ENCODE data around the gene NGEF. TPM values are rescaled to one million over a fixed set of nuclear protein-coding genes. Genes with fewer than 3 reads are reported as not detected.
"Not testable (repeated sequence)": the region's sequence is repeated elsewhere in the genome, so short reads cannot be mapped to it uniquely, and the experiment has no call there.

NGEF gene, protein sequence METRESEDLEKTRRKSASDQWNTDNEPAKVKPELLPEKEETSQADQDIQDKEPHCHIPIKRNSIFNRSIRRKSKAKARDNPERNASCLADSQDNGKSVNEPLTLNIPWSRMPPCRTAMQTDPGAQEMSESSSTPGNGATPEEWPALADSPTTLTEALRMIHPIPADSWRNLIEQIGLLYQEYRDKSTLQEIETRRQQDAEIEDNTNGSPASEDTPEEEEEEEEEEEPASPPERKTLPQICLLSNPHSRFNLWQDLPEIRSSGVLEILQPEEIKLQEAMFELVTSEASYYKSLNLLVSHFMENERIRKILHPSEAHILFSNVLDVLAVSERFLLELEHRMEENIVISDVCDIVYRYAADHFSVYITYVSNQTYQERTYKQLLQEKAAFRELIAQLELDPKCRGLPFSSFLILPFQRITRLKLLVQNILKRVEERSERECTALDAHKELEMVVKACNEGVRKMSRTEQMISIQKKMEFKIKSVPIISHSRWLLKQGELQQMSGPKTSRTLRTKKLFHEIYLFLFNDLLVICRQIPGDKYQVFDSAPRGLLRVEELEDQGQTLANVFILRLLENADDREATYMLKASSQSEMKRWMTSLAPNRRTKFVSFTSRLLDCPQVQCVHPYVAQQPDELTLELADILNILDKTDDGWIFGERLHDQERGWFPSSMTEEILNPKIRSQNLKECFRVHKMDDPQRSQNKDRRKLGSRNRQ
- 0.26 and 0.34 TPM in 2 replicates for total RNA-seq (2014; rRNA removed)
- polyA plus RNA-seq (2012): 0.51 TPM

DNA sequence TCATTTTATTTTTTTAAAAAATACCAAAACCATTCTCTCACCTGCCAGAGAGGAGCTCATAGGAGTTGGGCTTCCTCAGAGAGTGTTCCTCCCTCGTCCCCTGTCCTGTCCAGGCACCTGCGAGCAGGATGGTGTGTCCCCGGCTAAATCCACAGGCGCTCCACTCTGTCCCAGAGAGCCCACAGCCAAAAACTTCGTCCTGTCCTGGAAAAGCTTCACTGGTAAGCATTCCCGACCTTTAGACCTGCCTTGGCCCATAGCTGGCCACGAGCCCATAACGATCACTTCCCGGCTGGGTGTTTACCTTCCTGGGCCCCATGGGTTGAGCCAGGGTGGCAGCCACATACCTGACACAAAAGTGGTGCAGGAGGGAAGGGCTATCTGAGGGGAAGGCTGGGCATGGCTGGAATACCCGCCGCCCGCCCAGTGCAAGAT, at the start of gene NGEF:
NGEF (minus strand) TSS at position 230 of the 435 bp plus-strand sequence. CDS start 38,366 bp downstream, outside the sequence.
- no peak for DNase-seq (ENCODE audit: low read depth)

DNA sequence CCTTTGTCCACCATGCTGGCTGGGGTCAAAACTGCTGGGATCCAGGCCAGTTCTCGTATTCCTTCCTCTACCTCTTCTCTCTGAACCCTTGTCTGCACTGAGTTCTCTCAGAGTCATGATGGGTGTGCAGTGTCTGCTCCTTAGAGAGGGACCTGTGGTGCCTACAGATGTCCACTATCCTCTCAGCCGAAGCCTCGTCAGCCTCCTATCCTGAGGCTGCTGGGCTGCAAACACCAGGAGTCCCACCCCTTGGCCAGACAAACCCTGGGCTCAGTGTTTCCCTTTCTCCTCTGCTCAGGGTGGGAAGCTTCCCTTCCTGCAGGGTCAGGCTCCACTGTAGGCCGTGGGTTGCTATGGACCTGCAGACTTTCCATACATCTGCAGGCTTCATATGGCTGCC, 49.4 kb upstream of the NGEF start:
- DNase-seq (ENCODE audit: low read depth): no peak

GRCh38 chr2:233061591-233062450, 48.8 kb upstream of the NGEF start:
- DNase-seq (ENCODE audit: low read depth): no peak

GRCh38 chr2:233060980-233061590, 48.0 kb upstream of the NGEF start:
- no peak for DNase-seq (ENCODE audit: low read depth)

DNA sequence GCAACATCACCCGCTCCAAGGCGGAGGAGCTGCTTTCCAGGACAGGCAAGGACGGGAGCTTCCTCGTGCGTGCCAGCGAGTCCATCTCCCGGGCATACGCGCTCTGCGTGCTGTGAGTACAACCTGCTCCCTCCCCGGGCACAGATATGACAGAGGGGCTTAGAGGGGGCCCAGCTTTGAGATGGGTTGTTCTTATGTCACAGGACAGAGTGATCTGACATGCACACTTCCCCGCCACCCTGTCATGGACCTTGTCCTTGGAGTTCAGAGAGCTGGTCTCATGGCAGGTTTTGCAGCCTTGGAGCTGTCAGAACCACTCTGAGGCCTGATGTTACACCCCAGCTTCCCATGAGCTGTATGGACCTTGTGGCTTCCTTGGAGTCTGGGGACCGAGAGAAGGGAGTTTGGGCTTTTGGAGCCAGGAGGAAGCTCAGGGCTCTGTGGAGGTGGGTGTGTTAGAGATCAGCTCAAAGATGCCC, 47.5 kb upstream of the NGEF start:
- no peak for DNase-seq (ENCODE audit: low read depth)

- no peak for DNase-seq (ENCODE audit: low read depth)
Measured at GRCh38 chr2:233059797-233060500, 46.9 kb upstream of the NGEF start, which contains the start of gene INPP5D. TSS of gene INPP5D (plus strand) at chr2:233060342. CDS start at chr2:233060479, 137 bp downstream.

- no peak for DNase-seq (ENCODE audit: low read depth)
Measured at GRCh38 chr2:233059547-233059796, 46.4 kb upstream of the NGEF start.

GRCh38 chr2:233058717-233059546, 45.9 kb upstream of the NGEF start:
- no peak for DNase-seq (ENCODE audit: low read depth)

DNA sequence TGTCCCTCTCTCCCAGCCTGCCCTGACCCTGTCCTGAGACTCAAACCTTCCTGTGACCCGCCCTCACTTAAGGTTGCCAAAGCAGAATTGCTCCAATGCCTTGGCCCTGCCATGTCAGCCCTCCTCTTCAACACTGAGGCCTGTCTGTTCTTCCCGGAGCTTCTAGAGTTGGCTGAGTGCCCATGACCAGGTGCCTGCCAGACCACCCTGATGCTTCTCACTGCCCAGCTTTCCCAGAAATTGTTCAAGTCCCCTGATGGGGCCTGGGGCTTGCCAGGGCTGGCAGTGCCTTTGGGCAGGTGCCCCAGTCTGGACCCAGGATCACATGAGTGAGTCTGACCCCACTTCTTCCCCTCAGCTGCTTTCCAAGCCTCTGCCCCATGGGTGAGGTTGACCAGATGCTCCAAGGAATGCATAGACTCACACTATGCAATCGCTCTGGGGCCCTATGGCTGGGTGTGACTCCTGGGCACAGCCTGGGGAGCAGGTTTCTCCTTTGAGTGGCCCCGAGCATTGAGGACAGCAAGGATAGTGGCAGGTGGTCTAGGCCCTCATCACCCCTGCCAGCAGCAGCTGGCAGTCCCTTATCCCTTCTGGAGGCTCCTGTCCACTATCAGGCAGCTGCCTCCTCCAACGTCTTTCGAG, 44.0 kb upstream of the NGEF start:
- no peak for DNase-seq (ENCODE audit: low read depth)

- DNase-seq (ENCODE audit: low read depth): no peak
Measured at GRCh38 chr2:233055362-233055761, 42.3 kb upstream of the NGEF start.

- DNase-seq (ENCODE audit: low read depth): peak; percentile 32
Measured at GRCh38 chr2:233053928-233054784, 41.1 kb upstream of the NGEF start.

- not testable (repeated sequence) for DNase-seq (ENCODE audit: low read depth)
Measured at GRCh38 chr2:233052517-233052916, 39.5 kb upstream of the NGEF start.

DNA sequence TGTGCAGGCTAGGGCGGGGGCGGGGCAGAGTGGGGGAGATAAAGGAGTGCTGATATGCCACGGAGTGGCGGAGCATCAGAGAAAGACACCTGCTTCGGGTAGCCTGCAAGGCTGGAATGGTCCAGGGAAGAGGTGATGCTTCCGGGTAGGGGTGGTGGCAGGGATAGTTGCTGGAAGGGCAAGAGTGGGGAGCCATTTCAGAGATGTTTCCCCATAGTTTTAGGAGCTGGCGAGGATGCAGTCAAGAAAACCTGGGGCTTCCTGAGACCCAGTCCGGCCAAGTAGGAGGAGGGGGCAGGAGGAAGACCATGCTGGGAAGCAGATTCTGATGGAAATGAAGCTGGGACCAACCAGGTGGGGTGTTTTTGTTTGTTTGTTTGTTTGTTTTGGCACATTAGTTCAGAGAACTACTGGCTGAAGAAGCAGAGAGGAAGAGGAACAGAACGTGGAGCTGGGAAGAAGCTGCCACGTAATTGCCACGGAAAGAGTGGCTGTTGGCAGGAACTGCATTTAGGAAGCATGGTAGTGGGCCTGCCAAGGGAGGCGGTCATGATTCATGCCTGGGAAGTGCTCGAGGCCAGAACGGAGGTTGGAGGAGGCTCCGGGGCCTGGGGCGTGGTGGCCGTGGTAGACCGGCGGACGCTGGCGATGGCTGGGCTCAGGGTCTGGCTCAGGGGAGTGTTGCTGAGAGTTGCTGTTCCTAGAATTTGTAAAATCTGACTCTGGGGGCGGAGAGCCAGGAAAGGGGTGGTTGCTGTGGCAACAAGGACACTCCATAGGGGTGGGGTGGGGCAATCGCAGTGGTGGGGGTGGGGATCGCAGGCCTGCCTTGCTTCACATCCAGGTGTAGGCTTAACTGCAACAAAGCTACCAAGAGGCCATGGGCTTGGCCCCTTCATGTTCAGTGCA, 38.4 kb upstream of the NGEF start:
- no peak for DNase-seq (ENCODE audit: low read depth)

DNA sequence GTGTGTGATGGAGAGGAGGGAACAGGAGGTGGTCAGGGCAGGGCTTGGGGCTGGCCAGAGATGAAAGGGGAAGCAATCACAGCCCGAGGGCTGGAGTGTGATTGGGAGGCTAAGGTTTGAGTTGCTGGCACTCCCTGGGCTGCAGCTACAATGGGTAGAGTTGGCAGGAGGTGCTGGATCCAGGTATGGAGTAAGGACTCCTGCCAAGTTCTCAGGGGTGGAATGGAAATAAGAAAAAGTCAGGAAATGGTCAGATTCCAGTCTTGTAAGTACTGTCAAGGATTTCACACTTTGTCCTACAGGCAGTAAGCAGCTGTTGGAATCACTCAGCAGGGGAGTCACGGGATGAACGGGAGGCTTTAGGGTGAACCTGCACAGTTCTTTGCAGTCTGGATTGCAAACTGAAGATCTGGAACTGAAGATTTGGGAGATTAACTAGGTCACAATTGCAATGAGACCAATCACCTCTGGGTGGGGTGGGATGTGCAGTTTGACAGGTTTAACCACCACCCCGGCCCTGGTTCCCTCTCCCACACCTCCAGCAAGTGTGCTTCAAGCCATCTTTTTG, 36.2 kb upstream of the NGEF start:
- peak; percentile 92 for DNase-seq (ENCODE audit: low read depth)

GRCh38 chr2:233048569-233049193, 35.6 kb upstream of the NGEF start:
- no peak for DNase-seq (ENCODE audit: low read depth)

- no peak for DNase-seq (ENCODE audit: low read depth)
Measured at GRCh38 chr2:233047667-233048066, 34.6 kb upstream of the NGEF start.
